Measurements from ENCODE around the gene CFAP58. TPM values are rescaled to one million over a fixed set of nuclear protein-coding genes. Genes with fewer than 3 reads are reported as not detected.

Gene CFAP58
- total and polyA plus RNA-seq, 8 donors: 0.12 to 0.58 (median 0.20) TPM; not detected in 3

GRCh38 chr10:104472505-104472904 is 118.9 kb downstream of the CFAP58 start:
- Histone ChIP-seq H3K4me1 (peaks cover 0 to 3% (median 0%) of the 10 kb centered on the region in 4 donors), H3K4me3 (no peak overlapping the region), H3K27ac (no peak overlapping the region), H3K27me3 (no peaks in the 10 kb centered on the region), H3K9me3 (no peaks in the 10 kb centered on the region), H3K36me3 (no peaks in the 10 kb centered on the region)
- no peak for TF ChIP-seq CTCF (IDR thresholded peaks at IDR 0.05)
- TF ChIP-seq POLR2A (IDR thresholded peaks at IDR 0.05): no peak
- TF ChIP-seq POLR2AphosphoS5 (IDR thresholded peaks at IDR 0.05): no peak
- no peak for TF ChIP-seq EP300 (IDR thresholded peaks at IDR 0.05)
- no peak for DNase-seq
- WGBS, 5 donors: 81 to 100% (median 90%) methylated on average over 1 of the region's 1 CpG
- intact Hi-C loops (cut with DNase I; ENCODE audit: low total_unique reads): no loop called here

GRCh38 chr10:104472957-104473745 is 119.5 kb downstream of the CFAP58 start:
- Histone ChIP-seq H3K27ac (no peak overlapping the region), H3K36me3 (no peaks in the 10 kb centered on the region), H3K9me3 (no peaks in the 10 kb centered on the region), H3K4me3 (no peak overlapping the region), H3K4me1 (peaks cover 0 to 3% (median 0%) of the 10 kb centered on the region in 4 donors), H3K27me3 (no peaks in the 10 kb centered on the region)
- no peak for TF ChIP-seq POLR2AphosphoS5 (IDR thresholded peaks at IDR 0.05)
- no peak for TF ChIP-seq EP300 (IDR thresholded peaks at IDR 0.05)
- no peak for TF ChIP-seq POLR2A (IDR thresholded peaks at IDR 0.05)
- TF ChIP-seq CTCF (IDR thresholded peaks at IDR 0.05): no peak
- WGBS, 5 donors: 46 to 72% (median 64%) methylated on average over 2 of the region's 2 CpGs
- intact Hi-C loops (cut with DNase I; ENCODE audit: low total_unique reads): no loop called here
- peak in 1 of 2 donors; percentile 71 for DNase-seq

GRCh38 chr10:104478380-104478779 is 124.7 kb downstream of the CFAP58 start:
- TF ChIP-seq POLR2AphosphoS5 (IDR thresholded peaks at IDR 0.05): no peak
- TF ChIP-seq POLR2A (IDR thresholded peaks at IDR 0.05): no peak
- no peak for TF ChIP-seq CTCF (IDR thresholded peaks at IDR 0.05)
- TF ChIP-seq EP300 (IDR thresholded peaks at IDR 0.05): no peak
- Histone ChIP-seq H3K27me3 (peaks cover 0 to 6% (median 0%) of the 10 kb centered on the region in 3 donors), H3K9me3 (no peaks in the 10 kb centered on the region), H3K36me3 (no peaks in the 10 kb centered on the region), H3K4me1 (peaks cover 0 to 3% (median 0%) of the 10 kb centered on the region in 4 donors), H3K4me3 (no peak overlapping the region), H3K27ac (no peak overlapping the region)
- intact Hi-C loops (cut with DNase I; ENCODE audit: low total_unique reads): no loop called here
- 85 to 99% (median 89%) methylated on average over 3 of the region's 3 CpGs for WGBS, 5 donors
- no peak for DNase-seq

GRCh38 chr10:104479906-104480593 is 126.4 kb downstream of the CFAP58 start:
- intact Hi-C loops (cut with DNase I; ENCODE audit: low total_unique reads): no loop called here
- no peak overlapping the region for H3K4me3 ChIP-seq
- no peaks in the 10 kb centered on the region for H3K36me3 ChIP-seq
- no peak overlapping the region for H3K27ac ChIP-seq
- 59 to 77% (median 65%) methylated on average over 5 to 6 of the region's 6 CpGs for WGBS, 5 donors
- H3K9me3 ChIP-seq: no peaks in the 10 kb centered on the region
- no peaks in the 10 kb centered on the region for H3K4me1 ChIP-seq
- DNase-seq: no peak
- TF ChIP-seq EP300 (IDR thresholded peaks at IDR 0.05) (no peak), POLR2A (IDR thresholded peaks at IDR 0.05) (no peak), CTCF (IDR thresholded peaks at IDR 0.05) (no peak), POLR2AphosphoS5 (IDR thresholded peaks at IDR 0.05) (no peak)
- H3K27me3 ChIP-seq: peaks cover 0 to 6% (median 0%) of the 10 kb centered on the region in 3 donors
